Adrenal gland (tissue), 12 donors: ENCODE results near the gene NFIL3. TPM values are rescaled to one million over a fixed set of nuclear protein-coding genes. Genes with fewer than 3 reads are reported as not detected.

Experiments used
- DNase-seq, 7 donors: peaks; one replicate each; pipeline ENCODE4 v3.0.0-alpha.2; 2019 to 2020
- H3K27ac ChIP-seq, 5 donors: fragments of 200-600 bp; sonication (generic) in 4 of 5; 1 replicate in 3 of 5; 2 replicates in 2 of 5; pipeline versions ENCODE4 v1.5.1 to v1.8.0; 2016 to 2020; ENCODE audit warnings: mild to moderate bottlenecking in 1 of 5
- H3K27me3 ChIP-seq: fragments of 200-600 bp; 2 replicates; pipeline ENCODE4 v1.8.0; 2021
- H3K36me3 ChIP-seq, 2 donors: fragments of 200-600 bp; replicated peaks in 1 of 2; 1 replicate in 1 of 2; 2 replicates in 1 of 2; pipeline versions ENCODE4 v1.5.1 to v1.8.0; 2018 to 2022
- H3K4me1 ChIP-seq, 2 donors: fragments of 200-600 bp; replicated peaks in 1 of 2; 1 replicate in 1 of 2; 2 replicates in 1 of 2; pipeline versions ENCODE4 v1.5.1 to v1.8.0; 2018 to 2021
- H3K4me3 ChIP-seq, 4 donors: fragments of 200-600 bp; sonication (generic) in 3 of 4; one replicate each; pipeline ENCODE4 v1.5.1; 2016 to 2018
- H3K9me3 ChIP-seq, 3 donors: fragments of 200-600 bp; sonication (generic) in 1 of 3; replicated peaks in 1 of 3; 1 replicate in 2 of 3; 2 replicates in 1 of 3; pipeline versions ENCODE4 v1.5.1 to v1.8.0; 2016 to 2021
- POLR2A ChIP-seq, 2 donors: fragments of 450-650 bp; IDR thresholded peaks; one replicate each; pipeline ENCODE4 v1.6.1; 2017; ENCODE audit warnings: antibody characterized with exemption in 2 of 2, mild to moderate bottlenecking in 2 of 2, moderate library complexity in 1 of 2
- WGBS, 4 donors: extraction: QIAGEN DNeasy Blood & Tissue Kit in 2 of 4; methylation state at CpG; one replicate each; pipeline versions ENCODE4 v1.1.5 to v1.1.7; 2013 to 2017; 5-methylcytosine and 5-hydroxymethylcytosine counted together
- intact Hi-C, 2 donors: fragments of 100-400 bp; cut with DNase I; formaldehyde crosslinking; loops; one replicate each; pipeline versions ENCODE4 v1.14.1 to v1.15.0; 2022 to 2023
- polyA plus RNA-seq, 3 donors: library from polyadenylated mRNA; stranded (reverse); fragments of 200-250 nt in 2 of 3; fragments of 350-450 nt in 1 of 3; fragmentation: Illumina TruSeq in 1 of 3; extraction: RNeasy Lipid Tissue Mini Kit (QIAGEN cat#74804) in 1 of 3; gene quantifications; one replicate each; pipeline ENCODE4 v1.2.3, GENCODE V29; 2013 to 2014
- total RNA-seq, 9 donors: library from RNA; depleted of rRNA in 4 of 9; stranded (reverse); fragments of >200 nt in 4 of 9; fragments of 120-200 nt in 1 of 9; fragmentation: NEBNext Ultra II Directional in 1 of 9; extraction: Animal tissue kit (Norgen Biotek cat#: 25700) in 1 of 9; gene quantifications; one replicate each; pipeline versions ENCODE4 v1.1.0 to v1.2.4, GENCODE V29; 2013 to 2023
- TF ChIP-seq, protein P1 (sequence below), 6 experiments: fragments of 450-650 bp in 4 of 6; fragments of 200-600 bp in 2 of 6; sonication (generic) in 1 of 6; IDR thresholded peaks; 1 replicate in 5 of 6; 2 replicates in 1 of 6; pipeline versions ENCODE4 v1.5.1 to v1.8.0; 2016 to 2021; ENCODE audit warnings: antibody characterized with exemption in 6 of 6, mild to moderate bottlenecking in 2 of 6, moderate library complexity in 1 of 6
- donor health status: healthy with polysubstance abuse.
- donor health status: Bipolar disorder and iron deficiency.
- donor health status: DM: yes; HTN: yes; CAD: no.
- donor health status: DM: no; HTN: no; CAD: no.
- donor health status: DM: no; HTN: no; CAD: no.
- donor health status: DM: yes; HTN: yes; CAD: no.

The NFIL3 gene
- total and polyA plus RNA-seq, 12 donors: 8.7 to 74.5 (median 27.3) TPM

DNA sequence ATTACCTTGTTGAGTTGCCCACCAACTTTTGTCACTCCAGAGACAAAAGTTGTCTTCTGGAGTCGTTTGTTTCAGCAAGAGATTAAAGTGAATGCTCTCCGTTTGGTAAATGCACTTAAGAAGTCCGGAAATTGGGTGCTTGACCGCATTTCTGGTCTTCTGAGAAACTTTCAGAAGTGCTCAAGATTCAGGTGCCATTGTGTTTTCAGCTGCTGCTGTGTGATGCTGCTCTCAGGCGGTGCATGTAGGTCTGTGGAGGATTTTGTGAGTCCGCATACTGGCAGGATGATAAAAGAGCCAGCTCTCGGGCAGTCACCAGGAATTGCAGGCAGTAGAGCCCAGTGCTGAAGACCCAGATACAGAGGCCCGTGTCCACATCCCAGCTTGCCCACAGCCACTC lies 5.9 kb upstream of the NFIL3 start:
- no peaks in the 10 kb centered on the region for H3K36me3 ChIP-seq
- no peaks in the 10 kb centered on the region for H3K9me3 ChIP-seq
- WGBS, 4 donors: 75 to 85% (median 80%) methylated on average over 8 of the region's 8 CpGs
- H3K4me3 ChIP-seq: no peak overlapping the region
- no peak for TF ChIP-seq POLR2A (IDR thresholded peaks at IDR 0.05)
- TF ChIP-seq, protein P1, sequence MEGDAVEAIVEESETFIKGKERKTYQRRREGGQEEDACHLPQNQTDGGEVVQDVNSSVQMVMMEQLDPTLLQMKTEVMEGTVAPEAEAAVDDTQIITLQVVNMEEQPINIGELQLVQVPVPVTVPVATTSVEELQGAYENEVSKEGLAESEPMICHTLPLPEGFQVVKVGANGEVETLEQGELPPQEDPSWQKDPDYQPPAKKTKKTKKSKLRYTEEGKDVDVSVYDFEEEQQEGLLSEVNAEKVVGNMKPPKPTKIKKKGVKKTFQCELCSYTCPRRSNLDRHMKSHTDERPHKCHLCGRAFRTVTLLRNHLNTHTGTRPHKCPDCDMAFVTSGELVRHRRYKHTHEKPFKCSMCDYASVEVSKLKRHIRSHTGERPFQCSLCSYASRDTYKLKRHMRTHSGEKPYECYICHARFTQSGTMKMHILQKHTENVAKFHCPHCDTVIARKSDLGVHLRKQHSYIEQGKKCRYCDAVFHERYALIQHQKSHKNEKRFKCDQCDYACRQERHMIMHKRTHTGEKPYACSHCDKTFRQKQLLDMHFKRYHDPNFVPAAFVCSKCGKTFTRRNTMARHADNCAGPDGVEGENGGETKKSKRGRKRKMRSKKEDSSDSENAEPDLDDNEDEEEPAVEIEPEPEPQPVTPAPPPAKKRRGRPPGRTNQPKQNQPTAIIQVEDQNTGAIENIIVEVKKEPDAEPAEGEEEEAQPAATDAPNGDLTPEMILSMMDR (IDR thresholded peaks at IDR 0.05): no peak
- H3K27ac ChIP-seq: no peak overlapping the region
- peaks cover 8 to 13% of the 10 kb centered on the region in 2 donors for H3K4me1 ChIP-seq
- DNase-seq: no peak
- intact Hi-C loops: loop anchor here in 1 of 2 donors (10.0 kb wide), 2 partner anchors 65 to 245 kb away; partner anchors contain the start of gene AUH
- no peaks in the 10 kb centered on the region for H3K27me3 ChIP-seq

DNA sequence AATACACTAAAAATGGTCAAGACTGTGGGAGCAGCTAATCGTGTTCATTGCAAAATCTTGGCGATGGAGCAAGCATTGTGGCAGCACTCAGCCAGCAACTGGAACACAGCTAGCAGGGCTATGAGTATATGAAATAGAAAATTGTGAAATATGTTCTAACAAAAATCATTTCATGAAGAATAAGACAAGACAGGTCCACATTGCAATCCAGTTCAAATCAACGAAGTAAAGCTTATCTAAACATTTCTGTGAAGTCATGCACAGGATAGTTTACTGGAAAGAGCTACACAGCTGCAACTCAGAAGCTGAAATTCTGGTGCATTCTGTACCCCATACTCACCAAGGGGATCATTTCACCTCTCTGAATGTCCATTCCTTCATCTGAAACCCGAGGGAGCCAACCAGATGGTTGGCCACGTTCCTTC lies 5.3 kb upstream of the NFIL3 start:
- Histone ChIP-seq H3K4me1 (peaks cover 9 to 13% of the 10 kb centered on the region in 2 donors), H3K9me3 (no peaks in the 10 kb centered on the region), H3K4me3 (no peak overlapping the region), H3K27me3 (no peaks in the 10 kb centered on the region), H3K27ac (peak overlapping the region in 1 of 5 donors; percentile 12), H3K36me3 (no peaks in the 10 kb centered on the region)
- intact Hi-C loops: loop anchor here in 1 of 2 donors (10.0 kb wide), 2 partner anchors 64 to 244 kb away; partner anchors contain the start of gene AUH
- peak in 2 of 7 donors; percentile 49 to 68 for DNase-seq
- TF ChIP-seq POLR2A (IDR thresholded peaks at IDR 0.05): no peak
- TF ChIP-seq, protein P1 (IDR thresholded peaks at IDR 0.05): no peak
- WGBS, 4 donors: 56 to 65% (median 61%) methylated on average over 5 of the region's 5 CpGs

DNA sequence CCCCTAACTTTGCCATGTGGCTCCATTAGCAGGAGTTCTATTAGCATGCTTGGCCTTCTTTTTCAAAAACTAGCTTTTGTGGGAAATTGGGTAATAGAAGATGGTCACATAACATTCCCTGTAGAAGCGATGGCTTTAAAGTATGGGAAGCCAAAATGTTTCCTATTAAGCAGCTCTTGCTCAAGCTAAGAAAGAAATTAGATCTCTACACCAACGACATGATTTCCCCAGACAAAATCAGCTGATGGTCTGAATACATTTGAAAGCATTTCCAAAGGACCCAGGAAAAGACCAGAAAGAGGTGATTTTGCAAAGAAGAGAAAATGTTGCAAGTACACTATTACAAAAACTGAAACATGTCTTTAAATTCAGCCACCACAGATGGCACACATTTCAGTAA lies 4.8 kb upstream of the NFIL3 start:
- peaks cover 9 to 13% of the 10 kb centered on the region in 2 donors for H3K4me1 ChIP-seq
- H3K4me3 ChIP-seq: no peak overlapping the region
- intact Hi-C loops: loop anchor here in 1 of 2 donors (10.0 kb wide), 2 partner anchors 64 to 244 kb away; partner anchors contain the start of gene AUH
- no peaks in the 10 kb centered on the region for H3K9me3 ChIP-seq
- no peaks in the 10 kb centered on the region for H3K36me3 ChIP-seq
- TF ChIP-seq, protein P1 (IDR thresholded peaks at IDR 0.05): no peak
- TF ChIP-seq POLR2A (IDR thresholded peaks at IDR 0.05): no peak
- 63 to 72% (median 63%) methylated on average over 2 of the region's 2 CpGs for WGBS, 4 donors
- peak overlapping the region in 1 of 5 donors; percentile 6 for H3K27ac ChIP-seq
- H3K27me3 ChIP-seq: no peaks in the 10 kb centered on the region
- no peak for DNase-seq

DNA sequence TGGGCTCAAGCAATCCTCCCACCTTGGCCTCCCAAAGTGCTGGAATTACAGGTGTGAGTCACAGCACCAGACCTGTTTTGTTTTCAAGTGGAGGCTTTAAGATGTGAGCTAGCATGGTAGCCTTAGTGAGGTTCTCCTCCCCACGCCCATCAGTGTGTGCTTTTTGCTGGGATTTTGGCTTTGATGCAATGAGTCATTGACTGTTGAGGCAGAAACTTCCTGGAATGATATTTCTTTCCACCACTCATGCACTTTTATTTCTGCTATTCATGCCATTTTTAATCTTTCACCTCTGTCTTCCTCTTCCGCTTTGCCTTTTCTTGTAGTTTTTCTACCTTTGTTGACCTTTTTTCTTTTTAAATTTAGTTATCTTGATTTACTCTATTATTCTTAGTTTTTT lies 4.2 kb upstream of the NFIL3 start:
- TF ChIP-seq POLR2A (IDR thresholded peaks at IDR 0.05): no peak
- TF ChIP-seq, protein P1 (IDR thresholded peaks at IDR 0.05): no peak
- Histone ChIP-seq H3K4me1 (peaks cover 9 to 13% of the 10 kb centered on the region in 2 donors), H3K36me3 (no peaks in the 10 kb centered on the region), H3K27ac (no peak overlapping the region), H3K9me3 (no peaks in the 10 kb centered on the region), H3K4me3 (no peak overlapping the region), H3K27me3 (no peaks in the 10 kb centered on the region)
- WGBS, 4 donors: 70 to 81% (median 73%) methylated on average over 2 of the region's 2 CpGs
- intact Hi-C loops: loop anchor here in 1 of 2 donors (10.0 kb wide), 2 partner anchors 63 to 243 kb away; partner anchors contain the start of gene AUH
- peak in 2 of 7 donors; percentile 38 to 39 for DNase-seq
